Neural crest cell (in vitro differentiated cells): ENCODE measurements around the gene WRAP73. TPM values are rescaled to one million over a fixed set of nuclear protein-coding genes. Genes with fewer than 3 reads are reported as not detected.
A peak's percentile ranks its signal among the peaks of the same experiment; 100 is the strongest.

Source experiments
- DNase-seq: peaks from one replicate; pipeline ENCODE4 v3.0.0; 2021; ENCODE audit warnings: low read depth, mixed read lengths, low spot score
- H3K27ac Mint-ChIP-seq: one replicate; pipeline ENCODE4 v1.8.0; 2021; ENCODE audit warnings: mild to moderate bottlenecking, mixed read lengths; ENCODE audit not compliant: unreplicated experiment
- H3K27me3 Mint-ChIP-seq: 2 replicates; pipeline ENCODE4 v1.8.0; 2021; ENCODE audit warnings: low read depth, mild to moderate bottlenecking, mixed read lengths
- H3K36me3 Mint-ChIP-seq: 2 replicates; pipeline ENCODE4 v1.8.0; 2021; ENCODE audit warnings: low read depth, mild to moderate bottlenecking, mixed read lengths
- H3K4me1 Mint-ChIP-seq: 2 replicates; pipeline ENCODE4 v1.8.0; 2021; ENCODE audit warnings: mixed read lengths
- H3K4me3 Mint-ChIP-seq: one replicate; pipeline ENCODE4 v1.8.0; 2021; ENCODE audit warnings: mild to moderate bottlenecking, mixed read lengths
- H3K9me3 Mint-ChIP-seq: 2 replicates; pipeline ENCODE4 v1.8.0; 2021; ENCODE audit warnings: mixed read lengths
- CTCF ChIP-seq: fragments of 200-600 bp; sonication (generic); conservative IDR thresholded peaks from 2 replicates; pipeline ENCODE4 v1.5.0; 2021; ENCODE audit warnings: antibody characterized with exemption, mild to moderate bottlenecking
- total RNA-seq: library from RNA; stranded (reverse); gene quantifications from 2 replicates; pipeline ENCODE4 v1.2.1, GENCODE V29; 2021

Gene WRAP73
- total RNA-seq, 1 donor from 2014 or later, result 28.9 TPM

- H3K9me3 Mint-ChIP-seq, result no peaks in the 10 kb centered on the region
- peak overlapping the region; percentile 27 for H3K27ac Mint-ChIP-seq
- peak overlapping the region; percentile 44 for H3K4me3 Mint-ChIP-seq
- H3K27me3 Mint-ChIP-seq, result no peaks in the 10 kb centered on the region
- DNase-seq, result no peak
- H3K36me3 Mint-ChIP-seq, result no peaks in the 10 kb centered on the region
- peaks cover 20% of the 10 kb centered on the region for H3K4me1 Mint-ChIP-seq
- no peak for TF ChIP-seq CTCF
These were observed 51.2 kb downstream of the WRAP73 start for GRCh38 chr1:3598522-3599285.

- peak; percentile 29 for DNase-seq
- Mint-ChIP-seq H3K36me3 (no peaks in the 10 kb centered on the region), H3K4me3 (peak overlapping the region; percentile 44), H3K27ac (peak overlapping the region; percentile 78), H3K4me1 (peaks cover 22% of the 10 kb centered on the region), H3K9me3 (no peaks in the 10 kb centered on the region), H3K27me3 (no peaks in the 10 kb centered on the region)
- TF ChIP-seq CTCF, result no peak
These were observed 51.8 kb downstream of the WRAP73 start for GRCh38 chr1:3598051-3598491.

GRCh38 chr1:3597599-3597964 lies 52.3 kb downstream of the WRAP73 start:
- no peaks in the 10 kb centered on the region for H3K36me3 Mint-ChIP-seq
- TF ChIP-seq CTCF, result no peak
- no peak overlapping the region for H3K4me3 Mint-ChIP-seq
- no peaks in the 10 kb centered on the region for H3K27me3 Mint-ChIP-seq
- H3K9me3 Mint-ChIP-seq, result no peaks in the 10 kb centered on the region
- H3K4me1 Mint-ChIP-seq, result peaks cover 22% of the 10 kb centered on the region
- peak overlapping the region; percentile 78 for H3K27ac Mint-ChIP-seq
- DNase-seq, result no peak

GRCh38 chr1:3596663-3597598 lies 53.0 kb downstream of the WRAP73 start:
- H3K27me3 Mint-ChIP-seq, result no peaks in the 10 kb centered on the region
- H3K36me3 Mint-ChIP-seq, result no peaks in the 10 kb centered on the region
- H3K4me1 Mint-ChIP-seq, result peaks cover 22% of the 10 kb centered on the region
- H3K4me3 Mint-ChIP-seq, result no peak overlapping the region
- no peak for DNase-seq
- H3K9me3 Mint-ChIP-seq, result no peaks in the 10 kb centered on the region
- no peak overlapping the region for H3K27ac Mint-ChIP-seq
- TF ChIP-seq CTCF, result no peak

GRCh38 chr1:3595949-3596348 lies 54.0 kb downstream of the WRAP73 start:
- Mint-ChIP-seq H3K36me3 (no peaks in the 10 kb centered on the region), H3K9me3 (no peaks in the 10 kb centered on the region), H3K27me3 (no peaks in the 10 kb centered on the region), H3K4me3 (no peak overlapping the region), H3K27ac (no peak overlapping the region), H3K4me1 (peaks cover 25% of the 10 kb centered on the region)
- TF ChIP-seq CTCF, result no peak
- DNase-seq, result no peak
